ENCODE measurements around the gene TMEM107.

Gene TMEM107

GRCh38 chr17:8152112-8152775 is 23.9 kb downstream of the TMEM107 start, which contains the start of gene PER1:
TSS of gene PER1 (minus strand) at chr17:8152404. CDS start at chr17:8150706, 1,698 bp downstream.
- TF ChIP-seq POLR2AphosphoS5 (IDR thresholded peaks at IDR 0.05; ENCODE audit: low read depth, low read length) (peak; percentile 61), SIN3A (IDR thresholded peaks at IDR 0.05; ENCODE audit: borderline replicate concordance, insufficient read depth, low read length) (0 out of 2 replicates have a peak, but pooled peaks have one; percentile 51), TAF1 (IDR thresholded peaks at IDR 0.05; ENCODE audit: borderline replicate concordance, insufficient read depth, low read length) (peak; percentile 70; the same call in 1 of the 2 replicates), REST (IDR thresholded peaks at IDR 0.05; ENCODE audit: insufficient read depth in 1 of 2, low read depth in 2 of 2, low read length in 2 of 2) (no peak), FOXP2 (optimal IDR thresholded peaks at IDR 0.05; ENCODE audit: borderline replicate concordance, extremely low read depth, extremely low read length, insufficient read depth) (no peak)

GRCh38 chr17:8151641-8152111 is 24.5 kb downstream of the TMEM107 start:
- TF ChIP-seq POLR2AphosphoS5 (IDR thresholded peaks at IDR 0.05; ENCODE audit: low read depth, low read length) = no peak
- TF ChIP-seq TAF1 (IDR thresholded peaks at IDR 0.05; ENCODE audit: borderline replicate concordance, insufficient read depth, low read length) = no peak

GRCh38 chr17:8151120-8151640 is 25.0 kb downstream of the TMEM107 start:
- TF ChIP-seq SIN3A (IDR thresholded peaks at IDR 0.05; ENCODE audit: borderline replicate concordance, insufficient read depth, low read length) (peak; percentile 98), REST (IDR thresholded peaks at IDR 0.05; ENCODE audit: insufficient read depth in 1 of 2, low read depth in 2 of 2, low read length in 2 of 2) (peak in 1 of 2 experiments; percentile 38; a peak in 1 of 4 replicates), FOXP2 (optimal IDR thresholded peaks at IDR 0.05; ENCODE audit: borderline replicate concordance, extremely low read depth, extremely low read length, insufficient read depth) (no peak), POLR2AphosphoS5 (IDR thresholded peaks at IDR 0.05; ENCODE audit: low read depth, low read length) (no peak), TAF1 (IDR thresholded peaks at IDR 0.05; ENCODE audit: borderline replicate concordance, insufficient read depth, low read length) (no peak)

GRCh38 chr17:8150194-8151119 is 25.7 kb downstream of the TMEM107 start:
- TF ChIP-seq SIN3A (IDR thresholded peaks at IDR 0.05; ENCODE audit: borderline replicate concordance, insufficient read depth, low read length) = no peak
- TF ChIP-seq TAF1 (IDR thresholded peaks at IDR 0.05; ENCODE audit: borderline replicate concordance, insufficient read depth, low read length) = no peak
- TF ChIP-seq POLR2AphosphoS5 (IDR thresholded peaks at IDR 0.05; ENCODE audit: low read depth, low read length) = 0 out of 2 replicates have a peak, but pooled peaks have one; percentile 17
- TF ChIP-seq REST (IDR thresholded peaks at IDR 0.05; ENCODE audit: insufficient read depth in 1 of 2, low read depth in 2 of 2, low read length in 2 of 2) = no peak
- no peak for TF ChIP-seq FOXP2 (optimal IDR thresholded peaks at IDR 0.05; ENCODE audit: borderline replicate concordance, extremely low read depth, extremely low read length, insufficient read depth)
